Lower leg skin (tissue), 3 donors: ENCODE measurements around the gene DYNLT1.

Experiments used
- CTCF ChIP-seq, 3 donors: fragments of 450-650 bp; IDR thresholded peaks; one replicate each; pipeline ENCODE4 v1.5.1; 2016; ENCODE audit warnings: antibody characterized with exemption in 3 of 3, mild to moderate bottlenecking in 3 of 3, moderate library complexity in 2 of 3
- POLR2A ChIP-seq, 2 donors: fragments of 450-650 bp; IDR thresholded peaks; one replicate each; pipeline ENCODE4 v1.6.1; 2016 to 2017; ENCODE audit warnings: antibody characterized with exemption in 2 of 2, mild to moderate bottlenecking in 1 of 2, moderate library complexity in 1 of 2

GRCh38 chr6:158634695-158635426 lies 9.7 kb downstream of the DYNLT1 start:
- no peak for TF ChIP-seq CTCF (IDR thresholded peaks at IDR 0.05)
- no peak for TF ChIP-seq POLR2A (IDR thresholded peaks at IDR 0.05)
